ENCODE measurements around the gene RNF128.
"Not testable (repeated sequence)": the region's sequence is repeated elsewhere in the genome, so short reads cannot be mapped to it uniquely, and the experiment has no call there.

Gene RNF128

GRCh38 chrX:106802388-106803275, 76.1 kb downstream of the RNF128 start, which contains the start of gene TBC1D8B:
Gene TBC1D8B (plus strand): TSS chrX:106802673. CDS start chrX:106802854, 181 bp downstream.
- peak within 1 kb of the TSS; percentile 89 for H3K4me3 ChIP-seq (ENCODE audit: control insufficient read depth, low read depth, low read length)
- TF ChIP-seq, protein P1, sequence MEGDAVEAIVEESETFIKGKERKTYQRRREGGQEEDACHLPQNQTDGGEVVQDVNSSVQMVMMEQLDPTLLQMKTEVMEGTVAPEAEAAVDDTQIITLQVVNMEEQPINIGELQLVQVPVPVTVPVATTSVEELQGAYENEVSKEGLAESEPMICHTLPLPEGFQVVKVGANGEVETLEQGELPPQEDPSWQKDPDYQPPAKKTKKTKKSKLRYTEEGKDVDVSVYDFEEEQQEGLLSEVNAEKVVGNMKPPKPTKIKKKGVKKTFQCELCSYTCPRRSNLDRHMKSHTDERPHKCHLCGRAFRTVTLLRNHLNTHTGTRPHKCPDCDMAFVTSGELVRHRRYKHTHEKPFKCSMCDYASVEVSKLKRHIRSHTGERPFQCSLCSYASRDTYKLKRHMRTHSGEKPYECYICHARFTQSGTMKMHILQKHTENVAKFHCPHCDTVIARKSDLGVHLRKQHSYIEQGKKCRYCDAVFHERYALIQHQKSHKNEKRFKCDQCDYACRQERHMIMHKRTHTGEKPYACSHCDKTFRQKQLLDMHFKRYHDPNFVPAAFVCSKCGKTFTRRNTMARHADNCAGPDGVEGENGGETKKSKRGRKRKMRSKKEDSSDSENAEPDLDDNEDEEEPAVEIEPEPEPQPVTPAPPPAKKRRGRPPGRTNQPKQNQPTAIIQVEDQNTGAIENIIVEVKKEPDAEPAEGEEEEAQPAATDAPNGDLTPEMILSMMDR (IDR thresholded peaks at IDR 0.05; ENCODE audit: control insufficient read depth, insufficient read depth, low read depth, low read length, missing control alignments) = no peak
- DNase-seq (ENCODE audit: low read depth) = peak; percentile 76

- H3K4me3 ChIP-seq (ENCODE audit: control insufficient read depth, low read depth, low read length) = no peak overlapping the region
- TF ChIP-seq, protein P1 (IDR thresholded peaks at IDR 0.05; ENCODE audit: control insufficient read depth, insufficient read depth, low read depth, low read length, missing control alignments) = no peak
- DNase-seq (ENCODE audit: low read depth) = no peak
Observed at GRCh38 chrX:106811131-106811910, 84.8 kb downstream of the RNF128 start.

DNA sequence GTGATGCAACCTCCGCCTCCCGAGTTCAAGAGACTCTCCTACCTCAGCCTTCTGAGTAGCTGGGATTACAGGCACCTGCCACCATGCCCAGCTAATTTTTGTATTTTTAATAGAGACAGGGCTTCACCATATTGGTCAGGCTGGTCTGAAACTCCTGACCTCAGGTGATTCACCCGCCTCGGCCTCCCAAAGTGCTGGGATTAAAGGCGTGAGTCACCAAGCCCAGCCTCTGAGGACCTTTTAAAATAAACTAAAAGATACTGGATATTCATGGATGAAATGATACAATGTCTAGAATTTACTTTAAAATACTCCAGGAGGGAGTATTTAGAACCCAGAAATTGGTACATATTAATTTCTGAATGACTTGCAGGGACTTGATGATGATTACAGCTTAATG, 86.4 kb downstream of the RNF128 start:
- DNase-seq (ENCODE audit: low read depth) = not testable (repeated sequence)

GRCh38 chrX:106814093-106814492, 87.6 kb downstream of the RNF128 start:
- DNase-seq (ENCODE audit: low read depth); H3K4me3 ChIP-seq (ENCODE audit: control insufficient read depth, low read depth, low read length): not testable (repeated sequence)

More for the DNA sequence above, 86.4 kb downstream of the RNF128 start:
- H3K4me3 ChIP-seq (ENCODE audit: control insufficient read depth, low read depth, low read length) = not testable (repeated sequence)

Measured in AG09309 (cell line).